HG03175 (cell line): Measurements from ENCODE around the gene CHRNA9.

Source experiments
- ATAC-seq: cut with Tn5 transposase; IDR thresholded peaks from one replicate; pipeline ENCODE4 v1.9.1; 2021; ENCODE audit warnings: mild to moderate bottlenecking, moderate library complexity; ENCODE audit not compliant: unreplicated experiment

The CHRNA9 gene

GRCh38 chr4:40337051-40337450 is 1.9 kb downstream of the CHRNA9 start:
- ATAC-seq = no peak

- no peak for ATAC-seq
These were observed 2.4 kb downstream of the CHRNA9 start for GRCh38 chr4:40337523-40337922.

GRCh38 chr4:40340030-40340429 is 4.9 kb downstream of the CHRNA9 start:
- ATAC-seq = no peak

- no peak for ATAC-seq
These were observed 12.3 kb downstream of the CHRNA9 start for GRCh38 chr4:40347472-40347871.

GRCh38 chr4:40348000-40348399 is 12.9 kb downstream of the CHRNA9 start:
- ATAC-seq = no peak

GRCh38 chr4:40349561-40350198 is 14.5 kb downstream of the CHRNA9 start:
- no peak for ATAC-seq

- ATAC-seq = no peak
These were observed 15.6 kb downstream of the CHRNA9 start for GRCh38 chr4:40350627-40351227.

GRCh38 chr4:40354158-40354557 is 19.0 kb downstream of the CHRNA9 start:
- ATAC-seq = no peak

GRCh38 chr4:40355131-40355530 is 20.0 kb downstream of the CHRNA9 start:
- no peak for ATAC-seq

GRCh38 chr4:40357738-40358137 is 22.6 kb downstream of the CHRNA9 start:
- no peak for ATAC-seq

GRCh38 chr4:40361338-40361737 is 26.2 kb downstream of the CHRNA9 start:
- ATAC-seq = no peak

GRCh38 chr4:40363382-40363920 is 28.3 kb downstream of the CHRNA9 start:
- ATAC-seq = no peak

GRCh38 chr4:40363945-40364344 is 28.8 kb downstream of the CHRNA9 start:
- ATAC-seq = no peak

GRCh38 chr4:40365766-40366165 is 30.6 kb downstream of the CHRNA9 start:
- no peak for ATAC-seq

GRCh38 chr4:40367451-40367850 is 32.3 kb downstream of the CHRNA9 start:
- no peak for ATAC-seq

GRCh38 chr4:40369437-40370274 is 34.5 kb downstream of the CHRNA9 start:
- ATAC-seq = peak; percentile 62

- ATAC-seq = no peak
These were observed 37.5 kb downstream of the CHRNA9 start for GRCh38 chr4:40372651-40373050.

- ATAC-seq = no peak
These were observed 38.5 kb downstream of the CHRNA9 start for GRCh38 chr4:40373636-40374035.

- no peak for ATAC-seq
These were observed 40.0 kb downstream of the CHRNA9 start for GRCh38 chr4:40375095-40375494.

- no peak for ATAC-seq
These were observed 40.5 kb downstream of the CHRNA9 start for GRCh38 chr4:40375620-40376019.

- no peak for ATAC-seq
These were observed 42.6 kb downstream of the CHRNA9 start for GRCh38 chr4:40377512-40378365.
